ENCODE data around the gene MEA1.

DNA sequence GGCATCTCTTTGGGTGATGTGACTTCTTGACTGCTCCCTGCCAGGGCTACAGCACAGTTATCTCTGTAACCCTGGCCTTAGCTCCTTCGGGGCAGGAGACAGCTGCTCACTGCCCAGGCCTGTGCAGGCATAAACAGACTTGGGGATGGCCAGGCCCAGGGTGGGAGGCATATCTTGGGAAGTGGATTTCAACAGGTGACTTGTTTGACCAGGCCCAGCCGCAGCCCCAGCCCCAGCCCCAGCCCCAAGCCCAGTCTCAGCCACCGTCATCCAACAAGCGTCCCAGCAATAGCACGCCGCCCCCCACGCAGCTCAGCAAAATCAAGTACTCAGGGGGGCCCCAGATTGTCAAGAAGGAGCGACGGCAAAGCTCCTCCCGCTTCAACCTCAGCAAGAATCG lies 7.5 kb downstream of the MEA1 start:
- TF ChIP-seq, protein P1, sequence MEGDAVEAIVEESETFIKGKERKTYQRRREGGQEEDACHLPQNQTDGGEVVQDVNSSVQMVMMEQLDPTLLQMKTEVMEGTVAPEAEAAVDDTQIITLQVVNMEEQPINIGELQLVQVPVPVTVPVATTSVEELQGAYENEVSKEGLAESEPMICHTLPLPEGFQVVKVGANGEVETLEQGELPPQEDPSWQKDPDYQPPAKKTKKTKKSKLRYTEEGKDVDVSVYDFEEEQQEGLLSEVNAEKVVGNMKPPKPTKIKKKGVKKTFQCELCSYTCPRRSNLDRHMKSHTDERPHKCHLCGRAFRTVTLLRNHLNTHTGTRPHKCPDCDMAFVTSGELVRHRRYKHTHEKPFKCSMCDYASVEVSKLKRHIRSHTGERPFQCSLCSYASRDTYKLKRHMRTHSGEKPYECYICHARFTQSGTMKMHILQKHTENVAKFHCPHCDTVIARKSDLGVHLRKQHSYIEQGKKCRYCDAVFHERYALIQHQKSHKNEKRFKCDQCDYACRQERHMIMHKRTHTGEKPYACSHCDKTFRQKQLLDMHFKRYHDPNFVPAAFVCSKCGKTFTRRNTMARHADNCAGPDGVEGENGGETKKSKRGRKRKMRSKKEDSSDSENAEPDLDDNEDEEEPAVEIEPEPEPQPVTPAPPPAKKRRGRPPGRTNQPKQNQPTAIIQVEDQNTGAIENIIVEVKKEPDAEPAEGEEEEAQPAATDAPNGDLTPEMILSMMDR (conservative IDR thresholded peaks at IDR 0.05 in 1 of 2, IDR thresholded peaks at IDR 0.05 in 1 of 2; ENCODE audit: extremely low read depth in 1 of 2, insufficient read depth in 1 of 2, low read depth in 1 of 2, low read length in 2 of 2): no peak
- TF ChIP-seq EZH2 (IDR thresholded peaks at IDR 0.05; ENCODE audit: borderline replicate concordance, low read length): no peak

All from mammary epithelial cell (primary cell).